ENCODE measurements around the gene YDJC.
"Not testable (repeated sequence)": the region's sequence is repeated elsewhere in the genome, so short reads cannot be mapped to it uniquely, and the experiment has no call there.

The YDJC gene

GRCh38 chr22:21651521-21652009 is 21.7 kb upstream of the YDJC start:
- DNase-seq: no peak

- DNase-seq: no peak
These were observed 21.1 kb upstream of the YDJC start for GRCh38 chr22:21650823-21651520.

- no peak for DNase-seq
These were observed 20.5 kb upstream of the YDJC start for GRCh38 chr22:21650280-21650679.

GRCh38 chr22:21646608-21647590 is 17.1 kb upstream of the YDJC start:
- DNase-seq: peak; percentile 62 to 73

- not testable (repeated sequence) for DNase-seq
These were observed 15.7 kb upstream of the YDJC start for GRCh38 chr22:21645513-21645912.

GRCh38 chr22:21643533-21644357 is 13.9 kb upstream of the YDJC start:
- DNase-seq: no peak

GRCh38 chr22:21642584-21643448 is 13.0 kb upstream of the YDJC start:
- peak; percentile 52 to 60 for DNase-seq

GRCh38 chr22:21641789-21642583 is 12.2 kb upstream of the YDJC start, which contains the start of gene SDF2L1:
SDF2L1 (plus strand) TSS chr22:21642302; CDS start chr22:21642337, 35 bp downstream.
- peak; percentile 96 to 99 for DNase-seq

GRCh38 chr22:21641417-21641788 is 11.6 kb upstream of the YDJC start:
- no peak for DNase-seq

- no peak for DNase-seq
These were observed 11.0 kb upstream of the YDJC start for GRCh38 chr22:21640810-21641209.

- DNase-seq: no peak
These were observed 9.5 kb upstream of the YDJC start for GRCh38 chr22:21639359-21639758.

GRCh38 chr22:21637450-21637849 is 7.6 kb upstream of the YDJC start:
- not testable (repeated sequence) for DNase-seq

- DNase-seq: no peak
These were observed 6.9 kb upstream of the YDJC start for GRCh38 chr22:21636629-21637218.

GRCh38 chr22:21635771-21636510 is 6.1 kb upstream of the YDJC start:
- DNase-seq: no peak

- DNase-seq: no peak
These were observed 5.0 kb upstream of the YDJC start for GRCh38 chr22:21634844-21635243.

GRCh38 chr22:21634081-21634480 is 4.3 kb upstream of the YDJC start:
- no peak for DNase-seq

GRCh38 chr22:21633481-21633880 is 3.7 kb upstream of the YDJC start:
- DNase-seq: no peak

GRCh38 chr22:21632931-21633330 is 3.1 kb upstream of the YDJC start:
- DNase-seq: no peak

GRCh38 chr22:21632237-21632895 is 2.5 kb upstream of the YDJC start, which contains the start of gene CCDC116:
CCDC116 (plus strand) TSS chr22:21632760; CDS start chr22:21633182, 422 bp downstream.
- DNase-seq: peak; percentile 49 to 62

Data from stimulated activated CD4-positive, alpha-beta T cell treated with anti-CD3 and anti-CD28 coated beads, Interleukin-4, amount 100 ng/mL, for 4 hours (primary cell).